ENCODE data around the gene WFDC6. TPM values are rescaled to one million over a fixed set of nuclear protein-coding genes. Genes with fewer than 3 reads are reported as not detected.

The WFDC6 gene
- total RNA-seq, 1 donor from 2014 or later: not detected

DNA sequence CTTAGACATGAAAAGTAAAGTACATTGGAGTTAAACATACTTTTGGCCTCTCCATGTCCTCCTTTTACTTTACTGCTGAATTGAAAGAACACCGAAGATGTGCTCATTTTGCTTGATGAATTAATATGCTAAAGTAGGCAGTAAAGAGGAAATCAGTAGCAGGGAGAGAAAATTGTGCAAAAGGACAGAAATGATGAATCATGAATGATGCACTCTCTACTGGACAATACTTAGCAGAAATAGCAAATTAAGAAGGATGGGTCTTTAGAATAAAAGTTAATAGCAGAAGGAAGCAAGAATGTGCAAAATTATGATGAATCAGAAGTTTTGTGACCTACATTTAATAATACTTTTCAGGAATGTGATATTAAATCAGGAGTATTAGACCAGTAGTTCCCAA, 15.5 kb downstream of the WFDC6 start:
- H3K36me3 ChIP-seq (ENCODE audit: control insufficient read depth in 3 of 3, insufficient read depth in 3 of 3, low read length in 3 of 3): no peaks in the 10 kb centered on the region
- H3K9ac ChIP-seq (ENCODE audit: low read depth in 1 of 3, low read length in 3 of 3): no peak overlapping the region
- H3K4me1 ChIP-seq (ENCODE audit: control insufficient read depth in 3 of 3, insufficient read depth in 3 of 3, low read length in 3 of 3): no peaks in the 10 kb centered on the region
- H3K4me3 ChIP-seq (ENCODE audit: low read length in 3 of 3): no peak overlapping the region
- no peak overlapping the region for H3K27ac ChIP-seq (ENCODE audit: low read depth, low read length)
- peaks cover 3 to 4% (median 3%) of the 10 kb centered on the region in 3 donors for H3K27me3 ChIP-seq (ENCODE audit: control insufficient read depth in 3 of 3, insufficient read depth in 3 of 3, low read length in 3 of 3)
- no peaks in the 10 kb centered on the region for H3K9me3 ChIP-seq (ENCODE audit: control insufficient read depth in 3 of 3, low read length in 3 of 3)

DNA sequence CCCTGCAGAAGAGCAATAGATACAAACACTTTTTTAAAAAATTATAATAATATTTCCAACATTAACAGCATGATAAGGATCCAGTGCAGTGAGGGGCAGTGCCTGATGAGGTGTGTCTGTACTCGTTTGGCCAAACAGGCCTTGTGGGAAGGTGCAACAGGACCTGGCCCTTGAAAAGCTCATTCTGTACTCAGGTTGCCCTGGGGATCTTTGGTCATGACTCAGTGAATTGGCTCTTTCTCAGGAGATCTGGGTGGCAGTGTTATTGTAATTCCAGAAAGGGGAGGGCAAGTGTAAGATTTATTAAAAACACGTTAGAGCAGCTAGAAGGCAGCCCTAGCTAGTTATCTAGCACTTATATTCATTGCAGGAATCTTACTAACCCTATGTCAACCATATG, 21.0 kb downstream of the WFDC6 start:
- H3K27me3 ChIP-seq (ENCODE audit: control insufficient read depth in 3 of 3, insufficient read depth in 3 of 3, low read length in 3 of 3): peaks cover 5 to 6% (median 5%) of the 10 kb centered on the region in 3 donors
- no peak overlapping the region for H3K9ac ChIP-seq (ENCODE audit: low read depth in 1 of 3, low read length in 3 of 3)
- H3K9me3 ChIP-seq (ENCODE audit: control insufficient read depth in 3 of 3, low read length in 3 of 3): no peaks in the 10 kb centered on the region
- no peak overlapping the region for H3K4me3 ChIP-seq (ENCODE audit: low read length in 3 of 3)
- H3K36me3 ChIP-seq (ENCODE audit: control insufficient read depth in 3 of 3, insufficient read depth in 3 of 3, low read length in 3 of 3): no peaks in the 10 kb centered on the region
- no peaks in the 10 kb centered on the region for H3K4me1 ChIP-seq (ENCODE audit: control insufficient read depth in 3 of 3, insufficient read depth in 3 of 3, low read length in 3 of 3)
- H3K27ac ChIP-seq (ENCODE audit: low read depth, low read length): no peak overlapping the region

DNA sequence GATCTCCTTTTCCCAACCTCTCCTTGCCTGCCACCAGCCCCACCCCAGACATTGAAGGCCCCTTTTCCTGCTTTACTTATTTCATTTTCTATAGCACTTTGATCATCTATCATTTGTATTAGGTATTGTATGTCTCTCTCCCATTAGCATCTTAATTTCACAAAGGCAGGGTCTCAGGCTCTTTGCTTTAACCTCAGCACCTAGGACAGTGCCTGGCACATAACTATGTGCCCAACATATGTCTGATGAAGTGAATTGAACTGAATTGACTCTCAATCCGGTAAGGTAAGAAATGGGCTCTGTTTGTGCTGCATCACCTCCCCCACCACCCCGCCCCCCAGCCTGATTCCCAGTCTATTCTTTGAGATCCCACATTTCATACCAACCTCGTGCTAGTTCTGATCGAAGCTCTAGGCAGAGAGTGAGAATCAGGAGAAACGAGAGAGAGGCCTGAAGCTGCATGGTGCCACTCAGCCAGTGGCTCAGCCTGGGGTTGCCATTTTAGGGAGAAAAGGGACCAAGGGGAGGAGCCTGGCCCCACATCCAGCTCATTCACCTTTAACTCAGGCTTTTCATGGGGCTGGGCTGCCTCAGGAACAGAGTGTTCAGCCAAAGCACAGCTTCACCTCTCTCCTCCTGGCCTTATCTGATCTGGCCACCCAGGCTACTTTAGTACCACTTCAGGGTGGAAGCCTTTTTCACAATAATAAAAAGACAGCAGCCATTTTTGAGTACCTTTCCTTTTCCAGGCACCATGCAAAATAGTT, 24.0 kb downstream of the WFDC6 start, which contains the start of gene SPINT3:
Gene SPINT3, minus strand, starts transcription at position 476 of the 767 bp plus-strand sequence. Its CDS starts 14 bp downstream, at position 462.
- H3K27me3 ChIP-seq (ENCODE audit: control insufficient read depth in 3 of 3, insufficient read depth in 3 of 3, low read length in 3 of 3): peaks cover 2 to 5% (median 3%) of the 10 kb centered on the region in 3 donors
- no peaks in the 10 kb centered on the region for H3K9me3 ChIP-seq (ENCODE audit: control insufficient read depth in 3 of 3, low read length in 3 of 3)
- no peak within 1 kb of the TSS for H3K9ac ChIP-seq (ENCODE audit: low read depth in 1 of 3, low read length in 3 of 3)
- no peaks in the 10 kb centered on the region for H3K36me3 ChIP-seq (ENCODE audit: control insufficient read depth in 3 of 3, insufficient read depth in 3 of 3, low read length in 3 of 3)
- H3K27ac ChIP-seq (ENCODE audit: low read depth, low read length): no peak within 1 kb of the TSS
- no peaks in the 10 kb centered on the region for H3K4me1 ChIP-seq (ENCODE audit: control insufficient read depth in 3 of 3, insufficient read depth in 3 of 3, low read length in 3 of 3)
- H3K4me3 ChIP-seq (ENCODE audit: low read length in 3 of 3): no peak within 1 kb of the TSS

DNA sequence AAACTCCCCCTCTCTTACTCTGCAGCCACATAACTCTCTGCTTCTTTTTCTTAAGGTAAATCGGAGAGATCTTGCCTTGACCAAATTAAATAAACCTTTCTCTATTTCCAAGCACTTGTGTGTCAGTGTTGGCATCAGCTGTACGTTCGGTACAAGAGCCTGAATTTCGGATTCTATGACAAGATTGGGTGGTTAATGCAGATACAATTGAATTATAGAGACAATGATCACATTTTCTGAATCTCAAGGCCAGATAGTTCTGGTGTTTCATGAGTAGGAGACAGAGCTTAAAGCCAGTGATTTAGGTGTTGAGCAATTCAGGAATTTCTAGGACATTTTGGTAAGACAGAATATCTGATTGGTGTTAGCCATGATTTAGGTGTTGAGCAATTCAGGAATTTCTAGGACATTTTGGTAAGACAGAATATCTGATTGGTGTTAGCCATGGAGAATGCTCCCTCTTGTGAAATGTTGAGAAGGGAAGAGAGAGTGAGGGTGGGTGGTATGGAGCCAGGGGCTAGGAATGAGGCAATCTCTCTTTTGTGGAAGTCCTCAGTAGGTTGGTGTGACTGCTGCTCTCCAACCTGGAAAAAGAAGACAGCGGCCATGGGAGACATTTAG, 28.9 kb downstream of the WFDC6 start:
- Histone ChIP-seq H3K4me3 (ENCODE audit: low read length in 3 of 3) (no peak overlapping the region), H3K9ac (ENCODE audit: low read depth in 1 of 3, low read length in 3 of 3) (no peak overlapping the region)

DNA sequence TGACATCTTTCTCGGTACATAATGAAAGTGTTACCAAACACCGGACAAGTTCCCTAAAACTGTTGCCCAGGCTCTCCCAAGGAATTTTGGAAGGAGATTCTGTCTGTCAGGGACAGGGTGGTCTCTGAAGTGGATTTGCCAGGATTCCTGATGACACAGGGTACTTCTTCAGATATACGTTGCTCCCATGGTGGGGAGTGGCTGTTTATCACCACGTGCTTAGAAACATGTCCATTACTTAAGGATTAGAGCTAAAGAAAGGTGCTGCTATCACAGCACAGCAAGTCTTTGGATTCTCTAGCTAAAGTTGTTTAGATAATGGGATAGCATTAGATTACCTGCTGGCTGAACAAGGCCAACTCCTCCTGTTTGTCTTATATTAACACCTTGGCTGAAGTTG, 30.2 kb downstream of the WFDC6 start:
- H3K4me3 ChIP-seq (ENCODE audit: low read length in 3 of 3): no peak overlapping the region
- no peaks in the 10 kb centered on the region for H3K36me3 ChIP-seq (ENCODE audit: control insufficient read depth in 3 of 3, insufficient read depth in 3 of 3, low read length in 3 of 3)
- H3K4me1 ChIP-seq (ENCODE audit: control insufficient read depth in 3 of 3, insufficient read depth in 3 of 3, low read length in 3 of 3): no peaks in the 10 kb centered on the region
- H3K9ac ChIP-seq (ENCODE audit: low read depth in 1 of 3, low read length in 3 of 3): no peak overlapping the region
- H3K9me3 ChIP-seq (ENCODE audit: control insufficient read depth in 3 of 3, low read length in 3 of 3): no peaks in the 10 kb centered on the region
- no peak overlapping the region for H3K27ac ChIP-seq (ENCODE audit: low read depth, low read length)
- peaks cover 0 to 8% (median 7%) of the 10 kb centered on the region in 3 donors for H3K27me3 ChIP-seq (ENCODE audit: control insufficient read depth in 3 of 3, insufficient read depth in 3 of 3, low read length in 3 of 3)

More for the DNA sequence above, 28.9 kb downstream of the WFDC6 start:
- H3K4me1 ChIP-seq (ENCODE audit: control insufficient read depth in 3 of 3, insufficient read depth in 3 of 3, low read length in 3 of 3): no peaks in the 10 kb centered on the region
- H3K36me3 ChIP-seq (ENCODE audit: control insufficient read depth in 3 of 3, insufficient read depth in 3 of 3, low read length in 3 of 3): no peaks in the 10 kb centered on the region
- H3K27me3 ChIP-seq (ENCODE audit: control insufficient read depth in 3 of 3, insufficient read depth in 3 of 3, low read length in 3 of 3): peaks cover under 1 to 5% (median 5%) of the 10 kb centered on the region in 3 donors
- no peak overlapping the region for H3K27ac ChIP-seq (ENCODE audit: low read depth, low read length)
- no peaks in the 10 kb centered on the region for H3K9me3 ChIP-seq (ENCODE audit: control insufficient read depth in 3 of 3, low read length in 3 of 3)

DNA sequence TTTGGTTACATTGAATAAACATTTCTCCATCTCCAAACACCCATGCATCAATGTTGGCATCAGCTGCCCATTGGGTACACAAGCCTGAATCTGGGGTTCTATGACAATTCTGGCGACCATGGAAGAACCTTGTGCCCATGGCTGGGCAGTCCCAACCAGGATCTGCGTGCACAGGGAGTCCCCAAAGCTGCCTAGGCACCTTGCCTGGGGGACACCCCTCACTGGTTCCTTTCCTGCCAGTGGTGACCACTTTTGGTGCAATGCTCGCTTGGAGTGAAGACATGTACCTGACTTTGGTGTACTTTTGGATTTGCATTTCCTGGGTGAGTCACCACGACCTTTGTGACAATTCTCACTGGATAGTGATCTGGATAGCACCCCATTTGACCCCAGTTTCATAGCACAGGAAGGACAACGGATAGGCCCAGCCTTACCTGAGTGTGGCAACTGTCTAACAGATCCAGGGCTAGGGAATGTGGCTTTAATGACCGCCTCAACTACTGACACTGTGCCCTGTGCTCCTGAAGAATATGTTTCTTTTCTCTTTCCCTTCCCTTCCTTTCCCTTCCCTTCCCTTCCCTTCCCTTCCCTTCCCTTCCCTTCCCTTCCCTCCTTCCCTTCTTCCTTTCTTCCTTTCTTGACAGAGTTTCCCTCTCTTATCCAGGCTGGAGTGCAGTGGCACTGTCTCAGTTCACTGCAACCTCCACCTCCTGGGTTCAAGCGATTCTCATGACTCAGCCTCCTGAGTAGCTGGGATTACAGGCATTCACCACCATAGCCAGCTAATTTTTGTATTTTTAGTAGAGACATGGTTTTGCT, 31.0 kb downstream of the WFDC6 start:
- Histone ChIP-seq H3K9ac (ENCODE audit: low read depth in 1 of 3, low read length in 3 of 3) (no peak overlapping the region), H3K27ac (ENCODE audit: low read depth, low read length) (no peak overlapping the region), H3K9me3 (ENCODE audit: control insufficient read depth in 3 of 3, low read length in 3 of 3) (no peaks in the 10 kb centered on the region)

DNA sequence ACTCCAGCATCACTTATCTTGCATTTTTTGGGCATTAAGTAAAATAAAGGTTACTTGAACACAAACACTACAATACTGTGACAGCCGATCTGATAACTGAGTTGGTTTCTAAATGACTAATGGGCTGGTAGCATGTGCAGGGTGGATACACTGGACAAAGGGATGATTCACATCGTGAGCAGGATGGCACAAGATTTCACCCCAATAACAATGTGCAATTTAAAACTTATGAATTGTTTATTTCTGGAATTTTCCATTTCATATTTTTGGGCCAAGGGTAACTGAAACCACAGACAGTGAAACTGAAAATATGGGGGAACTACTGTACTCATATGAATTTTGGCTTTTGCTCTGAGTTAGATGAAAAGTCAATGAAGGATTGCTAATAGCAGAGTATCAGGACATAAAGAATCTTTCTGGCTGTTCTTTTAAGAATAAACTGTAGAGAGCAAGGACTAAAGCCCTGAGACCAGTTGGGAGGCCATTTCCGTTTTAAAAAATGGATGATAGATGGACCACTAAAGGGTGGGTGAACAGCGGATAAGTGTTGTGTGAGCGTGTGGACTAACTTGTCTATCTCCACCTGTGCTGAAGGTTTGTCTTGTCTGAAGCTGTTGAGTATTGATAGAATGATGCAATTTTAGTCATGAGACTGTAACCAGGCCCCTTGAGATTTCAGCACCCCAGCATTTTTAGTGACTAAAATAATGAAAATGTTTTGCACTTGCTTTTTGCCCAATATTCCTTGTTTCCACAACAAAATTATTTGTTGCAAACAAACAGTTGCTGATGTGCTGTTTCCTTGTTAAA, 32.1 kb downstream of the WFDC6 start:
- H3K9me3 ChIP-seq (ENCODE audit: control insufficient read depth in 3 of 3, low read length in 3 of 3): no peaks in the 10 kb centered on the region
- H3K4me3 ChIP-seq (ENCODE audit: low read length in 3 of 3): no peak overlapping the region
- H3K27me3 ChIP-seq (ENCODE audit: control insufficient read depth in 3 of 3, insufficient read depth in 3 of 3, low read length in 3 of 3): peaks cover 0 to 9% (median 4%) of the 10 kb centered on the region in 3 donors

More for the DNA sequence above, 31.0 kb downstream of the WFDC6 start:
- H3K4me3 ChIP-seq (ENCODE audit: low read length in 3 of 3): no peak overlapping the region
- H3K27me3 ChIP-seq (ENCODE audit: control insufficient read depth in 3 of 3, insufficient read depth in 3 of 3, low read length in 3 of 3): peaks cover 0 to 9% (median 4%) of the 10 kb centered on the region in 3 donors
- no peaks in the 10 kb centered on the region for H3K4me1 ChIP-seq (ENCODE audit: control insufficient read depth in 3 of 3, insufficient read depth in 3 of 3, low read length in 3 of 3)
- H3K36me3 ChIP-seq (ENCODE audit: control insufficient read depth in 3 of 3, insufficient read depth in 3 of 3, low read length in 3 of 3): no peaks in the 10 kb centered on the region

DNA sequence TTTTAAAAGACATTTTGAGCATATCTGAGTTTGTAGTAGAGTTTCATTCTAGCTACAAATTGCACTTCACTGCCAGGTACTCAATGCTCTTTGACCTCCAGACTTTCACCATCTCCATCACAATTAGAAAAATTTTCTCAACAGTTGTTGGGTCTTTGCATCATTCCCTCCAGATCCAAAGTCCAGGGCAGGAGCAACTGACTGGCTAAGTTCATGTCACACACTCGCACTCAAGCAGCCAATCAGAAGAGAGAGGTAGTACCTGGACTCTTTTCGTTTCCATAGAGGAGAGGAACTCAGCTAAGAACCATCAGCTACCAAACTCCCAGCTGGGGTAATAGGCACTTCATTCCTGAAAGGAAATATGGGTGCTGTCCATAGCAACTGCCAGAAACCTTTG, 32.9 kb downstream of the WFDC6 start:
- Histone ChIP-seq H3K27ac (ENCODE audit: low read depth, low read length) (no peak overlapping the region), H3K4me3 (ENCODE audit: low read length in 3 of 3) (no peak overlapping the region), H3K4me1 (ENCODE audit: control insufficient read depth in 3 of 3, insufficient read depth in 3 of 3, low read length in 3 of 3) (no peaks in the 10 kb centered on the region), H3K27me3 (ENCODE audit: control insufficient read depth in 3 of 3, insufficient read depth in 3 of 3, low read length in 3 of 3) (peaks cover 3 to 9% (median 4%) of the 10 kb centered on the region in 3 donors), H3K9ac (ENCODE audit: low read depth in 1 of 3, low read length in 3 of 3) (no peak overlapping the region), H3K9me3 (ENCODE audit: control insufficient read depth in 3 of 3, low read length in 3 of 3) (no peaks in the 10 kb centered on the region), H3K36me3 (ENCODE audit: control insufficient read depth in 3 of 3, insufficient read depth in 3 of 3, low read length in 3 of 3) (no peaks in the 10 kb centered on the region)

More for the DNA sequence above, 32.1 kb downstream of the WFDC6 start:
- no peaks in the 10 kb centered on the region for H3K4me1 ChIP-seq (ENCODE audit: control insufficient read depth in 3 of 3, insufficient read depth in 3 of 3, low read length in 3 of 3)
- no peaks in the 10 kb centered on the region for H3K36me3 ChIP-seq (ENCODE audit: control insufficient read depth in 3 of 3, insufficient read depth in 3 of 3, low read length in 3 of 3)
- no peak overlapping the region for H3K9ac ChIP-seq (ENCODE audit: low read depth in 1 of 3, low read length in 3 of 3)
- no peak overlapping the region for H3K27ac ChIP-seq (ENCODE audit: low read depth, low read length)

DNA sequence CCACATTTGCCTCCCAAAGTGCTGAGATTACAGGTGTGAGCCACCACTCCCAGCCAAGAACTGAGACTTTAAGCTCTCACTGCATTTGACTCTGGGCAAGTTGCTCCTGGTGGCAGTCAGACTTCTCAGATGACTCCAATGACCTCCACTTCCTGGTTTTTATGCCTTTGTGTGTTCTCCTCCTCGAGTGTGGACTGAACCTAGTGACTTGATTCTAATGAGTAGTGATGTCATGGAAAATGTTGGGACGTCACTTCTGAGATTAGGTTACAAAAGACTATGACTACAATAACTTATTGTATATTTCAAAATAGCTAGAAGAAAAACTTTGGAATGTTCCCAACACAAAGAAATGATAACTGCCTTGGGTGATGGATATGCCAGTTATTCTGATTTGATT, 35.9 kb downstream of the WFDC6 start:
- H3K27ac ChIP-seq (ENCODE audit: low read depth, low read length): no peak overlapping the region
- no peak overlapping the region for H3K4me3 ChIP-seq (ENCODE audit: low read length in 3 of 3)
- no peaks in the 10 kb centered on the region for H3K9me3 ChIP-seq (ENCODE audit: control insufficient read depth in 3 of 3, low read length in 3 of 3)
- H3K36me3 ChIP-seq (ENCODE audit: control insufficient read depth in 3 of 3, insufficient read depth in 3 of 3, low read length in 3 of 3): no peaks in the 10 kb centered on the region
- H3K9ac ChIP-seq (ENCODE audit: low read depth in 1 of 3, low read length in 3 of 3): no peak overlapping the region
- H3K27me3 ChIP-seq (ENCODE audit: control insufficient read depth in 3 of 3, insufficient read depth in 3 of 3, low read length in 3 of 3): peaks cover 15 to 19% (median 17%) of the 10 kb centered on the region in 3 donors
- H3K4me1 ChIP-seq (ENCODE audit: control insufficient read depth in 3 of 3, insufficient read depth in 3 of 3, low read length in 3 of 3): no peaks in the 10 kb centered on the region

Measured in skeletal muscle tissue (tissue), 4 donors.